Upper lobe of left lung (tissue), 4 donors: ENCODE measurements around the gene REPIN1.

ENCODE experiments used
- EP300 ChIP-seq, 4 donors: sonication (generic); formaldehyde crosslinking; IDR thresholded peaks; one replicate each; pipeline ENCODE4 v1.5.1; 2017; ENCODE audit warnings: antibody characterized with exemption in 4 of 4, control low read depth in 2 of 4
- TF ChIP-seq, protein P1 (sequence below), 6 experiments: fragments of 450-650 bp in 4 of 6; fragments of 200-600 bp in 2 of 6; sonication (generic) in 2 of 6; IDR thresholded peaks; one replicate each; pipeline ENCODE4 v1.5.1; 2016 to 2019; ENCODE audit warnings: antibody characterized with exemption in 6 of 6

DNA sequence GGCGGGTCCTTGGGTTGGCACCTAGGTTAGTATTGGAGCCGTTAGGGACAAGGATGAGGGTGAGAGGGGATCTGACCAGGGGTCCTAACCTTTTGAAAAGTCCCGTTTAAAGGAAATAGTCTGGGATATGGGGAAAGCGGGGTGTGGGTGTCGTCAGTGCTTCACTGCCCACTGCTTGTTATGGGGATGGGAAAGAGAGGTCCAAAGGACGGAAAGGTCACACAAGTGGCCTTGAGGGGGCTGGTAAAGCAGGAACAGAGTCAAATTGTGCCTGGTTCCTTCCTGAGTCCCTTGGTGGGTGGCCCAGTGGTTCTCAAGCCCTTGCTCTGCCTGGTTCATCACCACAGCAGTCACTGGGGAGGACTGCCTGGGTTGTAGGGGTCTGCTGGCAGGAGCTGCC, 7.9 kb downstream of the REPIN1 start:
- TF ChIP-seq, protein P1, sequence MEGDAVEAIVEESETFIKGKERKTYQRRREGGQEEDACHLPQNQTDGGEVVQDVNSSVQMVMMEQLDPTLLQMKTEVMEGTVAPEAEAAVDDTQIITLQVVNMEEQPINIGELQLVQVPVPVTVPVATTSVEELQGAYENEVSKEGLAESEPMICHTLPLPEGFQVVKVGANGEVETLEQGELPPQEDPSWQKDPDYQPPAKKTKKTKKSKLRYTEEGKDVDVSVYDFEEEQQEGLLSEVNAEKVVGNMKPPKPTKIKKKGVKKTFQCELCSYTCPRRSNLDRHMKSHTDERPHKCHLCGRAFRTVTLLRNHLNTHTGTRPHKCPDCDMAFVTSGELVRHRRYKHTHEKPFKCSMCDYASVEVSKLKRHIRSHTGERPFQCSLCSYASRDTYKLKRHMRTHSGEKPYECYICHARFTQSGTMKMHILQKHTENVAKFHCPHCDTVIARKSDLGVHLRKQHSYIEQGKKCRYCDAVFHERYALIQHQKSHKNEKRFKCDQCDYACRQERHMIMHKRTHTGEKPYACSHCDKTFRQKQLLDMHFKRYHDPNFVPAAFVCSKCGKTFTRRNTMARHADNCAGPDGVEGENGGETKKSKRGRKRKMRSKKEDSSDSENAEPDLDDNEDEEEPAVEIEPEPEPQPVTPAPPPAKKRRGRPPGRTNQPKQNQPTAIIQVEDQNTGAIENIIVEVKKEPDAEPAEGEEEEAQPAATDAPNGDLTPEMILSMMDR (IDR thresholded peaks at IDR 0.05): no peak
- no peak for TF ChIP-seq EP300 (IDR thresholded peaks at IDR 0.05)
